Measurements from ENCODE around the gene ISLR2.

The ISLR2 gene

DNA sequence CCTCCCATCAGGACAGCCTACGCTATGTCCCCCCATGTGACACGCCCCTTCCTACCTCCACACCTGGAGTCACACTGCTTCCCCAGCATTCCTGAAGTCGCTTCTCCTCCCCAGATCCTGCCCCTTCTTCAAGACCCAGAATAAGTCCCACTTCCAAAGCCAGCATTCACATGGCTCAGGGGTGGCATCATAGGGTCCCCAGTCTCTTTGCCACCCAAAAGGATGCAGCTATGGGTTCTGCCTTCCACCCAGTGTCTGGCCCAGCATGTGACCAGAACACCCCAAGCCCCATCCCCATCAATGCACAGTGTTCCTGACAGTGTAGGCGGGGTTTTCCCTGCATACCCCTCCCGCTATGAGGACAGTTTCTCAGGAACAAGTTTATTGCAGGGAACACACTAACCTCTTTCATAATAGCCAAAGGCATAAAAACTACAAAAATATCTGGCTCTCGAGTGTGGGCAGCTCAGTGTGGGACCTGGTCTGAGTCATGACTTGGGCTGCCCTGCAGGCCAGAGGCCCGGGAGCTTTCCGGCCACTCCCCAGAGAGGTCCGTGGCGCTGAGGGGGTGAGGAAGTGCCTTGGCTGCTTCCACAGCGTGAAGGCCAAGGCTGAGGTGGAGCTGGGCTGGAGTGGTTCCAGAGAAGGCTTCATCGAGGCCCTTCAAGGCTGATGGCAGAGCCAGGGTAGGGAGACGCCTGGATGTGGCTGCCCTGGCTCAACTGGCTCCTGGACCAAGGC, 48.9 kb downstream of the ISLR2 start:
- Histone ChIP-seq H2AK5ac (ENCODE audit: low read length) (no peak overlapping the region), H2BK5ac (ENCODE audit: low read depth, low read length, poor library complexity) (no peak overlapping the region), H2AFZ (ENCODE audit: insufficient read depth, low read length, poor library complexity) (no peak overlapping the region), H3K27me3 (ENCODE audit: insufficient read depth, low read length) (no peaks in the 10 kb centered on the region), H3K79me2 (ENCODE audit: control insufficient read depth, insufficient read depth, low read length, poor library complexity) (no peaks in the 10 kb centered on the region), H4K91ac (ENCODE audit: low read depth, low read length) (no peak overlapping the region), H3K14ac (ENCODE audit: low read length) (no peak overlapping the region), H2BK12ac (ENCODE audit: low read length) (no peak overlapping the region), H3K4ac (ENCODE audit: low read depth, low read length) (no peak overlapping the region), H3K23ac (ENCODE audit: low read length) (no peak overlapping the region), H4K8ac (ENCODE audit: low read depth, low read length) (no peak overlapping the region), H3K9ac (ENCODE audit: low read length) (no peak overlapping the region), H3K4me3 (ENCODE audit: low read depth, low read length) (no peak overlapping the region), H2BK120ac (ENCODE audit: insufficient read depth, low read length, poor library complexity) (no peak overlapping the region), H3K18ac (ENCODE audit: low read length) (no peak overlapping the region), H3K4me1 (ENCODE audit: control insufficient read depth in 1 of 2, insufficient read depth in 2 of 2, low read length in 2 of 2) (no peaks in the 10 kb centered on the region), H3K9me3 (ENCODE audit: insufficient read depth, low read depth, low read length) (peaks cover 2% of the 10 kb centered on the region), H3K36me3 (ENCODE audit: control insufficient read depth in 1 of 2, insufficient read depth in 2 of 2, low read length in 2 of 2) (no peaks in the 10 kb centered on the region), H3K79me1 (ENCODE audit: low read length) (no peaks in the 10 kb centered on the region), H4K12ac (ENCODE audit: low read depth, low read length) (no peak overlapping the region), H3K27ac (ENCODE audit: low read depth, low read length) (no peak overlapping the region), H3K4me2 (ENCODE audit: low read length) (no peak overlapping the region)
- WGBS (ENCODE audit: extremely low coverage, insufficient coverage, insufficient read length), result no CpG with 5 or more reads among the region's 13 CpGs
- DNase-seq, result peak; percentile 52 to 69

DNA sequence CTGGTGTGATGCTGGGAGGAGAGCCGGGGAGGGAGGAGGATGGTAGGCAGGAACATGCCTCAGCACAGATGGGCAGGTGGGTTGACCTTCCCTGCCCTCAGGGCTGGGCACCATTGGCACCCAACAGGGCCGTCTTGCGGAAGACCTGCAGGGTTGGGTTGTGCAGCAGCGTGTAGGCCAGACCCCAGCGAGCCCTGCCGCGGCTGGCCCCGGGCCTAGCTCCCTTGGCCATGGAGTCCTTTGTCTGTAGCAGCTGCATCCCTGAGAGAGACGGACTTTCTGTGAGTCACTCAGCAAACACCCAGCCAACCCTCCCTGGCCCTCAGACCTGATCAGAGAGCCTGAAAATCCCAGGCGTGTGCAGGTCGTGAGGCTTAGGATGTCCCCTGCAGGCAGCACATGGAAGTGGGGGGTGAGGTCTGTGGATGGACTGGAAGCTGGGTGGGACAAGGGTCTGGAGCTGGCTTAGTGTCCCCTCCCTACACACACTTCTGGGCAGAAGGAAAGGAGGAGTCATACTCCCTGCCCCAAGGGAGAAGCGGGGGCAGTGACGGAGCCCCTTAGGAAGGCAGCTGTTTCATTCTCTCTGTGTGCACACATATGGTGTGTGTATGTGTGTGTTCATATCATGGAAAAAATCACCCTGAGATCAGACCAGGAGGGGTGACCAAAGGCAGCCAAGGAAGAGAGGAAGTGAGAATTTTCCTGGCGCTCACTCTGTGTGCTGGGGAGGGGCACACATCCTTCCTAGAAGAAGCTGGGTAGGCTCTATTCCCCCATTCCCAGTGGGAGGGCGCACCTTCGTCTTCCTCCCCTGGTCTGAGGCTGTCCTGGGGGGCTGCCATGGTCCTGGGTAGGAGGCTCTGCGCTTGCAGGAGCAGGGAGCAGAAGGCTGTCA, 49.8 kb downstream of the ISLR2 start:
- Histone ChIP-seq H4K12ac (ENCODE audit: low read depth, low read length) (no peak overlapping the region), H3K9me3 (ENCODE audit: insufficient read depth, low read depth, low read length) (peaks cover 2% of the 10 kb centered on the region), H2AFZ (ENCODE audit: insufficient read depth, low read length, poor library complexity) (no peak overlapping the region), H4K91ac (ENCODE audit: low read depth, low read length) (no peak overlapping the region), H4K8ac (ENCODE audit: low read depth, low read length) (no peak overlapping the region), H3K36me3 (ENCODE audit: control insufficient read depth in 1 of 2, insufficient read depth in 2 of 2, low read length in 2 of 2) (no peaks in the 10 kb centered on the region), H3K27me3 (ENCODE audit: insufficient read depth, low read length) (no peaks in the 10 kb centered on the region), H3K4me1 (ENCODE audit: control insufficient read depth in 1 of 2, insufficient read depth in 2 of 2, low read length in 2 of 2) (no peaks in the 10 kb centered on the region), H3K4ac (ENCODE audit: low read depth, low read length) (no peak overlapping the region), H3K4me3 (ENCODE audit: low read depth, low read length) (no peak overlapping the region), H2BK120ac (ENCODE audit: insufficient read depth, low read length, poor library complexity) (no peak overlapping the region), H3K18ac (ENCODE audit: low read length) (no peak overlapping the region), H3K79me1 (ENCODE audit: low read length) (no peaks in the 10 kb centered on the region), H3K4me2 (ENCODE audit: low read length) (no peak overlapping the region), H3K79me2 (ENCODE audit: control insufficient read depth, insufficient read depth, low read length, poor library complexity) (no peaks in the 10 kb centered on the region), H3K9ac (ENCODE audit: low read length) (no peak overlapping the region), H3K27ac (ENCODE audit: low read depth, low read length) (no peak overlapping the region), H2BK12ac (ENCODE audit: low read length) (no peak overlapping the region), H2BK5ac (ENCODE audit: low read depth, low read length, poor library complexity) (no peak overlapping the region), H3K14ac (ENCODE audit: low read length) (no peak overlapping the region), H2AK5ac (ENCODE audit: low read length) (no peak overlapping the region), H3K23ac (ENCODE audit: low read length) (no peak overlapping the region)
- WGBS (ENCODE audit: extremely low coverage, insufficient coverage, insufficient read length), result no CpG with 5 or more reads among the region's 17 CpGs
- peak; percentile 52 to 55 for DNase-seq

DNA sequence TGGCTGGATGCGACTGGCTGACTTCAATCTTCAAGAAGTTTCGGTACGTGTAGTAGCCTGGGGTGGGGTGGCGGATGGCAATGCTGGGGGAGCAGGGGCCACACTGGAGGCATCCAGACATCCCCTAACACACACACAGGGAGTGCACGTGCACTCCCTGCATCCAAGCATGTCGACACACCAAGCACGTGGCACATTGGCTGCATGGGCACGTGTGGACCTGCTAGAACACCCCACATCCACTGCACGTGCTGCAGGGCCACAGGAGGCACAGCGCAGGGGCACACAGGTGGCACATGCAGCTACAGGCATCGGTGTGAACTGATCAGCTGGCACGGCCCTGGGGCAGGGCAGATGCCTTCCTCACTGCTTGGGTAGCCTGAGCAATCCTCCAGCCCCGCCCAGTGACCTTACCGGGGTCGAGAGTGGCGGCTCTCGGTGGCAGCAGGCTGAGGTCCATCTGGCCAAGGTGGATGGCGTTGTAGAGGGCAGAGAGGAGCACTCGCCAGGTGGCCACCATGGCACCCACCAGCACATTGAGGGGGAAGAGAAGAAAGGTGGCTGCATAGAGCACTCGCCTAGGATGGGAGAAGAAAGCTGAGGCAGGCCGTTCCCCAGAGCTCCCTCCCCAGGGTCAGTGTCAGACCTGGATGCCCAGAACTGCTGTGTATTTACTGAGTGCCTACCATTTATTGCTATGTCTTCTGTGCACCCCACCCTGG, 50.7 kb downstream of the ISLR2 start:
- H4K8ac ChIP-seq (ENCODE audit: low read depth, low read length), result no peak overlapping the region
- no peak for DNase-seq
- no peak overlapping the region for H2AK5ac ChIP-seq (ENCODE audit: low read length)
- H4K91ac ChIP-seq (ENCODE audit: low read depth, low read length), result no peak overlapping the region
- no peak overlapping the region for H2AFZ ChIP-seq (ENCODE audit: insufficient read depth, low read length, poor library complexity)
- no CpG with 5 or more reads among the region's 21 CpGs for WGBS (ENCODE audit: extremely low coverage, insufficient coverage, insufficient read length)
- no peaks in the 10 kb centered on the region for H3K79me2 ChIP-seq (ENCODE audit: control insufficient read depth, insufficient read depth, low read length, poor library complexity)
- no peaks in the 10 kb centered on the region for H3K4me1 ChIP-seq (ENCODE audit: control insufficient read depth in 1 of 2, insufficient read depth in 2 of 2, low read length in 2 of 2)
- no peak overlapping the region for H3K9ac ChIP-seq (ENCODE audit: low read length)
- no peak overlapping the region for H4K12ac ChIP-seq (ENCODE audit: low read depth, low read length)
- no peak overlapping the region for H3K4me3 ChIP-seq (ENCODE audit: low read depth, low read length)
- H3K27ac ChIP-seq (ENCODE audit: low read depth, low read length), result no peak overlapping the region
- H3K4me2 ChIP-seq (ENCODE audit: low read length), result no peak overlapping the region
- no peaks in the 10 kb centered on the region for H3K27me3 ChIP-seq (ENCODE audit: insufficient read depth, low read length)
- no peak overlapping the region for H3K18ac ChIP-seq (ENCODE audit: low read length)
- H3K23ac ChIP-seq (ENCODE audit: low read length), result no peak overlapping the region
- H3K9me3 ChIP-seq (ENCODE audit: insufficient read depth, low read depth, low read length), result peaks cover 2% of the 10 kb centered on the region
- no peak overlapping the region for H3K14ac ChIP-seq (ENCODE audit: low read length)
- no peak overlapping the region for H2BK120ac ChIP-seq (ENCODE audit: insufficient read depth, low read length, poor library complexity)
- no peak overlapping the region for H2BK12ac ChIP-seq (ENCODE audit: low read length)
- H3K4ac ChIP-seq (ENCODE audit: low read depth, low read length), result no peak overlapping the region
- H3K36me3 ChIP-seq (ENCODE audit: control insufficient read depth in 1 of 2, insufficient read depth in 2 of 2, low read length in 2 of 2), result no peaks in the 10 kb centered on the region
- no peak overlapping the region for H2BK5ac ChIP-seq (ENCODE audit: low read depth, low read length, poor library complexity)
- H3K79me1 ChIP-seq (ENCODE audit: low read length), result no peaks in the 10 kb centered on the region

DNA sequence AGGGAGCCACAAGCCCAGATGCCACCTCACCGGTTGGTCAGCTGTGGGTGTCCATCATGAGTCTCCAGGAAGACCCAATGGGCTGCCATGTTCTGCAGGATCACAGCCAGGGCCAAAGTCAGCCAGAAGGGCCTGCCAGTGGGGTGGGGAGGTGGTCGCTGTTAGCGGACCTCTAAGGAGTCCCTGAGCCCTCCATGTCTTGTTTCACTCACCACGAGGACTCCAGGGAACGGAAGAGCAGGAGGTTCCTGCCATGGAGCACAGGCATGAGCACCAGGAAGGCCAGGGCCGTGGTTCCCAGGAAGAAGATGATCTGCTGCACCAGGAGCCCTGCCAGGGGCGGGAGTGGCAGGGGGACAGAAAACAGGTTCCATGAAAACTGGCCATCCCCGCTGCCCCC, 51.7 kb downstream of the ISLR2 start:
- Histone ChIP-seq H3K36me3 (ENCODE audit: control insufficient read depth in 1 of 2, insufficient read depth in 2 of 2, low read length in 2 of 2) (no peaks in the 10 kb centered on the region), H3K27me3 (ENCODE audit: insufficient read depth, low read length) (no peaks in the 10 kb centered on the region), H4K8ac (ENCODE audit: low read depth, low read length) (no peak overlapping the region), H3K18ac (ENCODE audit: low read length) (no peak overlapping the region), H3K9me3 (ENCODE audit: insufficient read depth, low read depth, low read length) (peaks cover 2% of the 10 kb centered on the region), H2BK5ac (ENCODE audit: low read depth, low read length, poor library complexity) (no peak overlapping the region), H3K4me2 (ENCODE audit: low read length) (no peak overlapping the region), H3K23ac (ENCODE audit: low read length) (no peak overlapping the region), H3K79me2 (ENCODE audit: control insufficient read depth, insufficient read depth, low read length, poor library complexity) (no peaks in the 10 kb centered on the region), H2AFZ (ENCODE audit: insufficient read depth, low read length, poor library complexity) (no peak overlapping the region), H3K27ac (ENCODE audit: low read depth, low read length) (no peak overlapping the region), H3K4me3 (ENCODE audit: low read depth, low read length) (no peak overlapping the region), H3K4me1 (ENCODE audit: control insufficient read depth in 1 of 2, insufficient read depth in 2 of 2, low read length in 2 of 2) (no peaks in the 10 kb centered on the region), H3K9ac (ENCODE audit: low read length) (no peak overlapping the region), H2BK120ac (ENCODE audit: insufficient read depth, low read length, poor library complexity) (no peak overlapping the region), H3K79me1 (ENCODE audit: low read length) (no peaks in the 10 kb centered on the region), H2AK5ac (ENCODE audit: low read length) (no peak overlapping the region), H3K4ac (ENCODE audit: low read depth, low read length) (no peak overlapping the region), H2BK12ac (ENCODE audit: low read length) (no peak overlapping the region), H4K12ac (ENCODE audit: low read depth, low read length) (no peak overlapping the region), H3K14ac (ENCODE audit: low read length) (no peak overlapping the region), H4K91ac (ENCODE audit: low read depth, low read length) (no peak overlapping the region)
- WGBS (ENCODE audit: extremely low coverage, insufficient coverage, insufficient read length), result no CpG with 5 or more reads among the region's 8 CpGs
- no peak for DNase-seq
